Cardiac fibroblast (primary cell): Measurements from ENCODE around the gene KCP.

Source experiments
- DNase-seq, 2 donors: peaks; one replicate each; pipeline versions ENCODE4 v3.0.0 to v3.0.0-alpha.2; 2010; ENCODE audit warnings: low read depth in 2 of 2
- H3K4me3 ChIP-seq, 2 donors: replicated peaks in 1 of 2; 1 replicate in 1 of 2; 2 replicates in 1 of 2; pipeline ENCODE4 v1.5.1; 2011; ENCODE audit warnings: low read depth in 2 of 2, low read length in 2 of 2, mild to moderate bottlenecking in 2 of 2, moderate library complexity in 1 of 2
- TF ChIP-seq, protein P1 (sequence below): IDR thresholded peaks from one replicate; pipeline ENCODE4 v1.5.1; 2011; ENCODE audit warnings: low read depth, mild to moderate bottlenecking, low read length, inconsistent platforms

The KCP gene

DNA sequence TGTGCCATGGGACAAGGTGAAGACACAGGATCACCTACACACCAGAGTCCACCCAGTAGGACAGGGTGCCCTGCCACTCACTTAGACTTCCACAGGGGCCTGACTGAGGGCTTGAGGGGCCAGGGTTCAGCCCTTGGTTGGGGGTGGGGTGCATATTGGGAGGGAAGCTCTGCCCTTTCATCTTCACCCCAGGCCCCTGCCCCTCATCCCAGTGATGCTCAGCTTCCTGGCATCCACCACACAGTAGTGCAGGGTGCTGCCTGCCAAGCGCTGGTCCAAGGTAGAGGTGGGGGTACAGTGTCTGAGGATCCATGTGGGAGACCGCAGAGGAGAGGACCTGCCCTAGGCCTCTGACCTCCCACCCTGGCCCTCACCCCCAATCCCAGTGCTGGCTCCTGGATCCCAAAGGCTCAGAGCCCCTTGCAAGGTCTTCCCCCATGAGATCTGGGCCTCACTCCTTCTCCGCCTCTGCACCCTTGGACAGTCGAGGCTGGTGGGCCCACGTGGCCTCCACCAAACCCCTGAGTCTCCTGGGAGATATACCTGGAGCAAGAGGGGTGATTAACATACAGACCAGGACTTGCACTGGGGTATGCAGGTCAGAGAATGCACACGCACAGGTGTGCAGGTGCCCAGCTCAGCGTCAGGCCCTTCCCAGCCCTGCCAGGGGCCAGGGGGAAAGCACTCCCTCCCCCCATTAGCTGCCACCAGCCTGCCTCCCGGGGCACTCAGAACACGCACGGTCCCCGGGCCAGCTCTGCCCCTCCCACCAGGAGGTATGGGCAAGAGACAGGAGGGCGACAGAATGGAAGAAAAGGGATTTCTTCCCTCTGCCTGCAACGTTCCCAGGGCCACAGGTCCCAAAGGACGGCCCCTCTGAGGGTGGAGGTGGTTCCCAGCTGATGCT is 18.6 kb upstream of the KCP start:
- DNase-seq: no peak
- no peak overlapping the region for H3K4me3 ChIP-seq
- TF ChIP-seq, protein P1, sequence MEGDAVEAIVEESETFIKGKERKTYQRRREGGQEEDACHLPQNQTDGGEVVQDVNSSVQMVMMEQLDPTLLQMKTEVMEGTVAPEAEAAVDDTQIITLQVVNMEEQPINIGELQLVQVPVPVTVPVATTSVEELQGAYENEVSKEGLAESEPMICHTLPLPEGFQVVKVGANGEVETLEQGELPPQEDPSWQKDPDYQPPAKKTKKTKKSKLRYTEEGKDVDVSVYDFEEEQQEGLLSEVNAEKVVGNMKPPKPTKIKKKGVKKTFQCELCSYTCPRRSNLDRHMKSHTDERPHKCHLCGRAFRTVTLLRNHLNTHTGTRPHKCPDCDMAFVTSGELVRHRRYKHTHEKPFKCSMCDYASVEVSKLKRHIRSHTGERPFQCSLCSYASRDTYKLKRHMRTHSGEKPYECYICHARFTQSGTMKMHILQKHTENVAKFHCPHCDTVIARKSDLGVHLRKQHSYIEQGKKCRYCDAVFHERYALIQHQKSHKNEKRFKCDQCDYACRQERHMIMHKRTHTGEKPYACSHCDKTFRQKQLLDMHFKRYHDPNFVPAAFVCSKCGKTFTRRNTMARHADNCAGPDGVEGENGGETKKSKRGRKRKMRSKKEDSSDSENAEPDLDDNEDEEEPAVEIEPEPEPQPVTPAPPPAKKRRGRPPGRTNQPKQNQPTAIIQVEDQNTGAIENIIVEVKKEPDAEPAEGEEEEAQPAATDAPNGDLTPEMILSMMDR: no peak

DNA sequence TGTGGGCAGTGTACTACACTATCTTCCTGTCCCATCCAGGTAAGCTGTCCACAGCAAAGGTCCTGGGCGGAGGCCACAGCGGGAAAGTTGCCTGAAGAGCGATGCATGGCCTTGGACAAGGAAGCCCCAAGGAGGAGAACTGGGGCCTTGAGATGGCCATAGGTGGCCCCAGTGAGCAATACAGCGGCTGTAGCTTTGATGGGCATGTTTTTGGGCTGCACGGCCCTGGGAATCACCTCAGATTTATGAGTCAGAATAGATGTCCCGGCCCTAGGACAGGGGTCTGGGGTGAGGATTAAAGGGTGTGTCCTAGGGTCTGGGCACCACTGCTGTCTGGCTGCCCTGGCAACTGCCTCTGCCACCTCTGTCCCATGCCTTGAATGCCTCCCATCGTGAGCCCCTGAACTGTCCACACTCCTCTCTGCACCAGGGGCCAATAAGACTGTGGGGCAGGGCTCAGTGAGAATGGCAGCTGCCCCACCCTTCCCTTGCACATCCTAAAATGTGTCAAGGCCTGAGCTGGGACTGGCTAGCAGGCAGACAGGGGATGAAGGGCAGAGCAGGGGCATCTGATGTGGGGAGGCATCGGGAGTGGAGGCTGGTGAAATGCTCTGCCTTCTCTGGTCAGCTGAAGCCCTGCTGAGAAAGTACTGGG is 17.8 kb upstream of the KCP start:
- TF ChIP-seq, protein P1: no peak
- no peak overlapping the region for H3K4me3 ChIP-seq
- no peak for DNase-seq

DNA sequence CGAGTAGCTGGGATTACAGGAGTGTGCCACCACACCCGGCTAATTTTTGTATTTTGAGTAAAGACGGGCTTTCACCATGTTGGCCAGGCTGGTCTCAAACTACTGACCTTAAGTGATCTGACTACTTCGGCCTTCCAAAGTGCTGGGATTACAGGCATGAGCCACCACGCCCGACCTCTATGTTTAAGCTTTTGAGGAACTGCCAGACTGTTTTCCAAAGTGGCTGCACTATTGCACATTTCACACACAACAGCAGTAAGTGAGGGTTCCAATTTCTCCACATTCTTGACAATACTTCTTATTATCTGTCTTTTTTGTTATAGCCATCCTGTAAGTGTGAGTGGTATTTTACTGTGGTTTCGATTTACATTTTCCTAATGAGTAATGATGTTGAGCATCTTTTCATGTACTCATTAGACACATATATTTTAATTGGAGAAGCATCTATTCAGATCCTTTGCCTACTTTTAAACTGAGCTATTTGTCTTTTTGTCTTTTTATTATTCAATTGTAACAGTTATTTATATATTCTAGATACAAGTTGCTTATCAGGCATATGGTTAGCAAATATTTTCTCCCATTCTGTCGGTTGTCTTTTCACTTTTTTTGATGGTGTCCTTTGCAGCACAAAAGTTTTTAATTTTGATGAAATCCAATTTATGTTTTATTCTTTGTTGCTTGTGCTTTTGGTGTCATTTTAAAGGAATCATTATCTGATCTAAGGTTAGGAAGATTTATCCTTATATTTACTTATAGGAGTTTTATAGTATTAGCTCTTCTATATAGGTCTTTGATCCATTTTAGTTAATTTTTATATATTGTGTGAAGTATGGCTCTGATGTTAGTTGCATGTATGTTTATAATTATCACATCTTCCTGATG is 14.4 kb upstream of the KCP start:
- TF ChIP-seq, protein P1: no peak
- no peak for DNase-seq
- no peak overlapping the region for H3K4me3 ChIP-seq

DNA sequence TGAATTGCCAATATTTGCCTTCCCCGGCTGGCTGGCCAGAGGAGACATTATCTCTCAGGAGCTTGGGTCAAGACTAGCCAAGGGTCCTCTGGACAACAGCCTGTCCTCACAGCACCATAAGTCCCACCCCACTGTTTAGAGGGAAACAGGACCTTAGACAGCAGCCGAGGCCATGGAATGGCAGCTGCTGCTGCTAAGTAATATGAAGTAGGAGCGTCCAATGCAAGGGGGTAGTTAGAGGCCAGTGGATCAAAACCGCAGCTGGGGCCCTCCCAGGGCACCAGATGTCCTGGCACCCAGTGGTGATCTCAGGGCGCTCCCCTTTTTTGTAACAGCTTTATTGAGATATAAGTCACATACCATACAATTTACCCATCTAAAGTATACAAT is 12.9 kb upstream of the KCP start:
- H3K4me3 ChIP-seq: no peak overlapping the region
- no peak for DNase-seq

DNA sequence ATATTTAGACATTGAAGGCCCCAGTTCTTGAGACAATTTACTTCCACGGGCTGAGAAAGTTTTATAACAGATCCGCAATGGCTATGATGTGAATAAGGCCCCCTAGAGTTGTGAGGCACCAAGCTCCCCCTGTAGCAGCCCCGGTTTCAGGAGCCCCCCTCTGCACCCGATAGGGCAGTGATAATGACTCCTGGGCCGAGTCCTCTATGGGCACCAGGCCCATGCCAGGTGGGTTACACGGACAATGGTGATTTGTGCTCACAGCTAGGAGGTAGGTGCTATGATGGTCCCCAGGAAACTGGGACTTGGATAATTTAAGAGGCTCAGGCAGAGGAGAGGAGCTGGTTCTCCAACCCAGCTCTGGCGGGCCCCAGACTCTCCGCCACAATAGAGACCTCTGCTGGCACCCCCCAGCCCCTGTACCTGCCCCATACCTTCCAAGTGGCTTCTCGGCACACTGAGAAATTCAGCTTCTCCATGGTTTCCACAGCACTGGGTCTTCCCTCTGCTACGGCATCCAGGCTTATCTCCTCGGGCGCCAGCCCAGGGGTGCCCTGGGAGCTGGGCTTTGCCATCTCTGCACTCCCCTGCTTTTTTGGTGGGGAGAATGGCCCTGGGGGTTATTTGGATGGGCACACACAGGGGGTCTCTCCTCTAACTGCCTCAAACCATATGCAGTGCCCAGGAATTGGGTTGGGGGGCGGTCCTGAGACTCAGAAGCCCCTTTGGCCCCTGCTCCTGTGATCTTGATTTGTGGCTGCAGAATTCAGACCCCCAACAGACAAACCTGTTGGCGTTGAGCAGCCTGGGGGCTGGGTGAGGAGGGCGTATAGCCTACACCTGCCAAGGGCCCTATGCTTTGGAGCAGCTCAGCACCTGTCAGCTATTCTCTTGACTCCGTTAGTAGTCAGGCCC is 12.2 kb upstream of the KCP start:
- TF ChIP-seq, protein P1: no peak
- H3K4me3 ChIP-seq: no peak overlapping the region
- no peak for DNase-seq

More for the DNA sequence above, 12.9 kb upstream of the KCP start:
- TF ChIP-seq, protein P1: no peak

DNA sequence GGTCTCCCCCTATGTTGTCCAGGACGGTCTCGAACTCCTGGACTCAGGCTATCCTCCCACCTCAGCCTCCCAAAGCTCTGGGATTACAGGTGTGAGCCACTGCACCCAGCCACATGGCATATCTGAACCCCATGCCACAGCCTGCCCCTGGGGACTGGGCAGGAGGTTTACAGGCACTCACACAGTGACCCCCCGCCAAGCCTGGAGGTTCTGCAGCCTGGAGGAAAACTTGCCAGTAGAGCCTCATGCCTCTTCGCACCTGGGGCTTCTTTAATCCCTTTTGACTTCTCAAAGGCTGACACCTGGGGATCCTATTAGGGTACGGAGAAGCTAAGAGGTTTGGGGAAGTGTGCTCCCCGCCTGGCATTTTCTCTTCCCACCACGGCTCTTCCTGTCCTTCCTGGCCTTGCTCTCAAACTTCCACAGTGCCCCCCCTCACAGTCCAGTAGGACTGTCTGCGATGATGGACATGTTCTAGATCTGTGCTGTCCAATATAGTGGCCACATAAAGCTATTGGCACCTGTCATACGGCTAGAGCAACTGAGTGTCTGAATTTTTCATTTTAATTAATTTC is 11.4 kb upstream of the KCP start:
- DNase-seq: no peak
- TF ChIP-seq, protein P1: no peak
- H3K4me3 ChIP-seq: no peak overlapping the region
